H1 (cell line): Measurements from ENCODE around the gene SLC23A2. TPM values are rescaled to one million over a fixed set of nuclear protein-coding genes. Genes with fewer than 3 reads are reported as not detected.
"Not testable (repeated sequence)": the region's sequence is repeated elsewhere in the genome, so short reads cannot be mapped to it uniquely, and the experiment has no call there.

Source experiments
- CTCF ChIA-PET: fragments of 300-600 bp; sonication (Branson Sonifier 250); formaldehyde crosslinking; loops from one replicate; lab custom pipeline; 2021; ENCODE audit not compliant: partially characterized antibody; lab: Charles Lee
- POLR2A ChIA-PET: fragments of 300-600 bp; sonication (Branson Sonifier 250); formaldehyde crosslinking; loops from one replicate; lab custom pipeline; 2021; ENCODE audit warnings: inconsistent platforms; ENCODE audit not compliant: partially characterized antibody; lab: Charles Lee
- DNase-seq, 2 experiments: peaks; one replicate each; pipeline versions ENCODE4 v3.0.0 to v3.0.0-alpha.2; 2010 to 2022; ENCODE audit warnings: low spot score in 2 of 2, low read depth in 1 of 2, mixed read lengths in 1 of 2
- FAIRE-seq: peaks from 2 replicates; lab custom pipeline; 2011; peaks lifted over from hg19 to GRCh38; lab: Jason Lieb, UNC
- H2AFZ ChIP-seq: 2 replicates; pipeline ENCODE4 v1.8.1; 2012; ENCODE audit warnings: low read length, inconsistent platforms
- H2AK5ac ChIP-seq: 2 replicates; pipeline ENCODE4 v1.6.1; 2013; ENCODE audit warnings: low read depth, low read length
- H2BK120ac ChIP-seq: replicated peaks from 2 replicates; pipeline ENCODE3; 2013; ENCODE audit warnings: low read depth, low read length, inconsistent platforms
- H2BK12ac ChIP-seq: 2 replicates; pipeline ENCODE4 v1.6.1; 2013; ENCODE audit warnings: low read depth, low read length
- H2BK15ac ChIP-seq: 2 replicates; pipeline ENCODE4 v1.6.1; 2013; ENCODE audit warnings: low read length
- H2BK20ac ChIP-seq: 2 replicates; pipeline ENCODE4 v1.6.1; 2013; ENCODE audit warnings: low read length
- H2BK5ac ChIP-seq: 2 replicates; pipeline ENCODE4 v1.6.1; 2013; ENCODE audit warnings: low read depth, low read length
- H3K14ac ChIP-seq: 2 replicates; pipeline ENCODE4 v1.6.1; 2013; ENCODE audit warnings: inconsistent platforms; ENCODE audit not compliant: insufficient read length
- H3K18ac ChIP-seq: 2 replicates; pipeline ENCODE4 v1.6.1; 2013; ENCODE audit warnings: low read length; ENCODE audit errors: extremely low read depth
- H3K23ac ChIP-seq: 2 replicates; pipeline ENCODE4 v1.6.1; 2013; ENCODE audit warnings: inconsistent platforms; ENCODE audit not compliant: insufficient read length
- H3K23me2 ChIP-seq: 2 replicates; pipeline ENCODE4 v1.6.1; 2013; ENCODE audit warnings: low read depth, low read length
- H3K27ac ChIP-seq: 2 replicates; pipeline ENCODE4 v1.6.1; 2011; ENCODE audit warnings: low read depth, low read length, inconsistent platforms
- H3K27me3 ChIP-seq, 4 experiments: replicated peaks in 1 of 4; 1 replicate in 1 of 4; 2 replicates in 3 of 4; pipeline versions ENCODE4 v1.6.1 to v1.8.1; 2011 to 2013; ENCODE audit warnings: low read length in 3 of 4, mild to moderate bottlenecking in 3 of 4, inconsistent platforms in 2 of 4, mixed read lengths in 2 of 4, moderate library complexity in 1 of 4; ENCODE audit not compliant: control insufficient read depth in 3 of 4, insufficient read depth in 3 of 4; ENCODE audit errors: extremely low read depth in 1 of 4
- H3K36me3 ChIP-seq, 4 experiments: 2 replicates each; pipeline versions ENCODE4 v1.6.1 to v1.8.1; 2011 to 2013; ENCODE audit warnings: mild to moderate bottlenecking in 4 of 4, low read length in 3 of 4, moderate library complexity in 2 of 4, control low read depth in 1 of 4, inconsistent platforms in 1 of 4; ENCODE audit not compliant: insufficient read depth in 4 of 4, control insufficient read depth in 2 of 4
- H3K4ac ChIP-seq: replicated peaks from 2 replicates; pipeline ENCODE3; 2013; ENCODE audit warnings: low read length, low read depth, mixed read lengths, inconsistent platforms; ENCODE audit not compliant: insufficient read length
- H3K4me1 ChIP-seq, 4 experiments: replicated peaks in 1 of 4; 1 replicate in 1 of 4; 2 replicates in 3 of 4; pipeline versions ENCODE4 v1.6.1 to v1.8.1; 2011 to 2013; ENCODE audit warnings: low read length in 3 of 4, inconsistent platforms in 2 of 4, mixed read lengths in 1 of 4; ENCODE audit not compliant: insufficient read depth in 4 of 4, control insufficient read depth in 3 of 4
- H3K4me2 ChIP-seq, 2 experiments: 2 replicates each; pipeline versions ENCODE4 v1.6.1 to v1.8.1; 2011 to 2013; ENCODE audit warnings: low read depth in 2 of 2, low read length in 2 of 2, control low read depth in 1 of 2, inconsistent platforms in 1 of 2, mild to moderate bottlenecking in 1 of 2; ENCODE audit not compliant: insufficient read depth in 1 of 2
- H3K4me3 ChIP-seq, 4 experiments: fragments of 200-600, 300-600 bp in 1 of 4; sonication (generic), shearing (Covaris generic), sonication (Bioruptor Twin) in 1 of 4; 2 replicates each; pipeline versions ENCODE4 v1.5.1 to v1.8.1; 2011 to 2016; ENCODE audit warnings: low read length in 4 of 4, low read depth in 3 of 4, control low read depth in 2 of 4, inconsistent platforms in 2 of 4, mild to moderate bottlenecking in 2 of 4, mixed read lengths in 1 of 4, moderate library complexity in 1 of 4; ENCODE audit not compliant: insufficient read depth in 2 of 4; ENCODE audit errors: extremely low read depth in 1 of 4
- H3K56ac ChIP-seq: replicated peaks from 2 replicates; pipeline ENCODE3; 2013; ENCODE audit warnings: low read depth, mild to moderate bottlenecking, mixed read lengths, low read length, inconsistent platforms; ENCODE audit not compliant: insufficient read length
- H3K79me1 ChIP-seq: 2 replicates; pipeline ENCODE4 v1.6.1; 2013; ENCODE audit warnings: low read depth, low read length, control low read depth
- H3K79me2 ChIP-seq, 2 experiments: 2 replicates each; pipeline versions ENCODE4 v1.6.1 to v1.8.1; 2012 to 2013; ENCODE audit warnings: low read length in 2 of 2, mild to moderate bottlenecking in 2 of 2, inconsistent platforms in 1 of 2; ENCODE audit not compliant: insufficient read depth in 2 of 2, control insufficient read depth in 1 of 2
- H3K9ac ChIP-seq, 4 experiments: replicated peaks in 1 of 4; 1 replicate in 1 of 4; 2 replicates in 3 of 4; pipeline versions ENCODE4 v1.6.1 to v1.8.1; 2011 to 2013; ENCODE audit warnings: low read depth in 3 of 4, low read length in 3 of 4, control low read depth in 2 of 4, mild to moderate bottlenecking in 2 of 4, moderate library complexity in 2 of 4, inconsistent platforms in 1 of 4; ENCODE audit errors: extremely low read depth in 1 of 4
- H3K9me3 ChIP-seq, 2 experiments: 2 replicates each; pipeline versions ENCODE4 v1.6.1 to v1.8.1; 2012 to 2013; ENCODE audit warnings: mild to moderate bottlenecking in 2 of 2, moderate library complexity in 2 of 2, control low read depth in 1 of 2, inconsistent platforms in 1 of 2, low read depth in 1 of 2, low read length in 1 of 2, mixed read lengths in 1 of 2; ENCODE audit not compliant: insufficient read depth in 2 of 2
- H4K20me1 ChIP-seq, 2 experiments: replicated peaks in 1 of 2; 2 replicates each; pipeline versions ENCODE3 to v1.8.1; 2011 to 2013; ENCODE audit warnings: inconsistent platforms in 2 of 2, low read length in 2 of 2, mild to moderate bottlenecking in 1 of 2; ENCODE audit not compliant: insufficient read depth in 2 of 2, control insufficient read depth in 1 of 2
- H4K5ac ChIP-seq: 2 replicates; pipeline ENCODE4 v1.6.1; 2013; ENCODE audit warnings: low read length, low read depth, mixed read lengths, inconsistent platforms; ENCODE audit not compliant: insufficient read length
- H4K8ac ChIP-seq: 2 replicates; pipeline ENCODE4 v1.8.0; 2013; ENCODE audit warnings: mild to moderate bottlenecking, moderate library complexity, low read length, inconsistent platforms; ENCODE audit not compliant: insufficient read depth; ENCODE audit errors: extremely low read depth
- H4K91ac ChIP-seq: replicated peaks from 2 replicates; pipeline ENCODE3; 2013; ENCODE audit warnings: low read length, mixed read lengths, inconsistent platforms; ENCODE audit not compliant: insufficient read length
- WGBS, 2 experiments: shearing (Covaris generic) in 1 of 2; methylation state at CpG; one replicate each; pipeline versions ENCODE4 v1.1.6 to v1.1.7; 2013 to 2015; ENCODE audit warnings: low lambda C conversion rate in 2 of 2, mixed read lengths in 2 of 2, inconsistent platforms in 1 of 2, low coverage in 1 of 2, missing lambda C conversion rate in 1 of 2; ENCODE audit not compliant: insufficient replicate concordance in 2 of 2, insufficient coverage in 1 of 2, insufficient read length in 1 of 2; ENCODE audit errors: extremely low coverage in 1 of 2, missing lambda C conversion rate in 1 of 2; 5-methylcytosine and 5-hydroxymethylcytosine counted together
- polyA plus RNA-seq, 7 experiments: library from polyadenylated mRNA; depleted of rRNA in 3 of 7; stranded (reverse) in 5 of 7; unstranded in 2 of 7; fragments of >200 nt in 5 of 7; fragments of 200-250 nt in 2 of 7; gene quantifications; 1 replicate in 5 of 7; 2 replicates in 1 of 7; 4 replicates in 1 of 7; pipeline versions ENCODE4 v1.2.1 to v1.2.3, GENCODE V29; 2011 to 2013; ENCODE audit warnings: missing spikeins in 2 of 7, mixed read lengths in 2 of 7
- total RNA-seq: library from RNA; stranded (reverse); fragmentation: NEBNext Ultra II Directional; extraction: Animal tissue kit (Norgen Biotek cat#: 25700); gene quantifications from 2 replicates; pipeline ENCODE4 v1.2.1, GENCODE V29; 2021

Gene SLC23A2
- total and polyA plus RNA-seq, 2 of the 8 experiments (the other 6 are each of a cell fraction or from before 2014, with no cell fraction given) = 17.0 to 18.6 TPM

- not testable (repeated sequence) for H3K23ac ChIP-seq, H3K56ac ChIP-seq
Measured at GRCh38 chr20:5031701-5032100, 30.4 kb upstream of the SLC23A2 start.

More at GRCh38 chr20:5031701-5032100, 30.4 kb upstream of the SLC23A2 start:
- H3K4me1 ChIP-seq, H4K8ac ChIP-seq, H3K14ac ChIP-seq, H2AFZ ChIP-seq, DNase-seq, H3K4ac ChIP-seq, H3K27me3 ChIP-seq, H4K91ac ChIP-seq, H3K18ac ChIP-seq, H2BK120ac ChIP-seq, H2BK5ac ChIP-seq, H3K23me2 ChIP-seq, H2BK15ac ChIP-seq, H3K79me1 ChIP-seq, H3K36me3 ChIP-seq, H2BK20ac ChIP-seq, H3K4me2 ChIP-seq, H3K9me3 ChIP-seq, H4K20me1 ChIP-seq, H3K9ac ChIP-seq, H4K5ac ChIP-seq, H3K27ac ChIP-seq, H2BK12ac ChIP-seq, H3K79me2 ChIP-seq, H2AK5ac ChIP-seq, POLR2A ChIA-PET, H3K4me3 ChIP-seq, FAIRE-seq: not testable (repeated sequence)
- CTCF ChIA-PET = interaction anchor here (1.4 kb wide), 1 partner anchor 20 kb away, joined by 4 read pairs; no protein-coding TSS in a partner anchor
- WGBS, 2 experiments = 91% methylated on average over 10 of the region's 10 CpGs; no CpG with 5 or more reads in 1 of the 2 experiments
